C4-2B (cell line): Measurements from ENCODE around the gene ABO.

Experiments
- CTCF ChIP-seq: fragments of 450-650 bp; conservative IDR thresholded peaks from 2 replicates; pipeline ENCODE4 v1.5.1; 2017; ENCODE audit warnings: mild to moderate bottlenecking
- ZFX ChIP-seq: fragments of 450-650 bp; IDR thresholded peaks from 2 replicates; pipeline ENCODE4 v1.6.1; 2017

GRCh38 chr9:133238851-133239532 is 36.0 kb downstream of the ABO start:
- TF ChIP-seq CTCF (peak; percentile 83), ZFX (no peak)
